Endothelial cell (in vitro differentiated cells): ENCODE results near the gene APOF. TPM values are rescaled to one million over a fixed set of nuclear protein-coding genes. Genes with fewer than 3 reads are reported as not detected.

Source experiments
- DNase-seq: peaks from one replicate; pipeline ENCODE4 v3.0.0; 2021; ENCODE audit warnings: low spot score
- H3K27ac Mint-ChIP-seq: one replicate; pipeline ENCODE4 v1.8.0; 2021; ENCODE audit warnings: mixed read lengths, inconsistent platforms; ENCODE audit not compliant: unreplicated experiment
- H3K27me3 Mint-ChIP-seq: one replicate; pipeline ENCODE4 v1.8.0; 2021; ENCODE audit warnings: mild to moderate bottlenecking, moderate library complexity, mixed read lengths, inconsistent platforms; ENCODE audit not compliant: unreplicated experiment
- H3K36me3 Mint-ChIP-seq: one replicate; pipeline ENCODE4 v1.8.0; 2021; ENCODE audit warnings: mild to moderate bottlenecking, low read depth, mixed read lengths, inconsistent platforms; ENCODE audit not compliant: unreplicated experiment
- H3K4me1 Mint-ChIP-seq: one replicate; pipeline ENCODE4 v1.8.0; 2021; ENCODE audit warnings: mild to moderate bottlenecking, mixed read lengths, inconsistent platforms; ENCODE audit not compliant: unreplicated experiment
- H3K4me3 Mint-ChIP-seq: one replicate; pipeline ENCODE4 v1.8.0; 2021; ENCODE audit warnings: mild to moderate bottlenecking, mixed read lengths, inconsistent platforms; ENCODE audit not compliant: unreplicated experiment
- H3K9me3 Mint-ChIP-seq: one replicate; pipeline ENCODE4 v1.8.0; 2021; ENCODE audit warnings: mixed read lengths, inconsistent platforms; ENCODE audit not compliant: unreplicated experiment
- CTCF ChIP-seq: fragments of 200-600 bp; sonication (generic); IDR thresholded peaks from one replicate; pipeline ENCODE4 v1.5.0; 2021; ENCODE audit warnings: antibody characterized with exemption; ENCODE audit not compliant: unreplicated experiment
- total RNA-seq: library from RNA; stranded (reverse); fragmentation: NEBNext Ultra II Directional; extraction: Animal tissue kit (Norgen Biotek cat#: 25700); gene quantifications from one replicate; pipeline ENCODE4 v1.2.1, GENCODE V29; 2021; ENCODE audit not compliant: unreplicated experiment

Gene APOF
- total RNA-seq, 1 donor from 2014 or later: not detected

DNA sequence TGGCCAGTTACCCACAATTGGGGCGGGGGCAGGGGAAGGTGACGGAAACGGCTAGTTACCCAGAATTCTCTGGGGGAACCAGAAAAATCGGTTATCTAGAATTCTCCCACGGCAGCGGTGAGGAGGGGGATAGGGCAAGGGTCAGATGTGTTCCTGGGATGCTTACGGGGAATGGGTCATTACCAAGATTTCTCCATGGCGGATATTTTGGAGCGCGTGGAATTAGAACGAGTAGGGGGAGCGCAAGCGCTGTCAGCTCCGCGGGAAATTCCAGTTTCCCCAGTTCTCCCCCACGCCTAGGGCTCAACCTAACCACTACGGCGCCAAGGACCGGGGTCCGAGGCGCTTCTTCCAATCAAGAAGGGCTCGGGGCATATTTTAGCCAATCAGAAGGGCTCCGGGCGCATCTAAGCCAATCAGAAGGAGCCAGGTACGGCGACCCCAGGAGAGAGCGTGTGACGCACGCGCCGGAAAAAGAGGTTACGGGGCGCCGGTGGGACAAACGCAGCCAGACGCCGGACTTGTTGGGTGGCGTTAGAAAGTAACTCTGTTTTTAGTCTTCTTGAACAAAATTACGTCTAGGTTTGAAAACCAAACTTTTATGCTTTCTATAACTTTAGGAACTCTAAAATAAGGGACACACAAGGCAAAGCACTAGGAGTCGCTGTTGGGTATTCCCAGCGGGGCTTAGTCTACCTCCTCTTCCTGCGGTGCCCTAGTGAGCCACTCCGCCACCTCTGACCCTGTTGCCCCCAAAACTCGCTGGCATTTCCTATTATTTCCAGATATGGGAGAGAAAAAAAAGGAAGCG lies 28.8 kb downstream of the APOF start, which contains the start of gene PAN2:
TSS of gene PAN2 (minus strand) at position 322 of the 811 bp plus-strand sequence. CDS start 906 bp downstream, outside the sequence.
- Mint-ChIP-seq H3K4me1 (peaks cover 28% of the 10 kb centered on the region), H3K27ac (peak within 1 kb of the TSS; percentile 99), H3K9me3 (no peaks in the 10 kb centered on the region), H3K36me3 (no peaks in the 10 kb centered on the region), H3K27me3 (peaks cover 10% of the 10 kb centered on the region), H3K4me3 (peak within 1 kb of the TSS; percentile 93)
- TF ChIP-seq CTCF: peak; percentile 62
- DNase-seq: peak; percentile 84

- H3K9me3 Mint-ChIP-seq: no peaks in the 10 kb centered on the region
- H3K4me3 Mint-ChIP-seq: peak overlapping the region; percentile 93
- no peak for TF ChIP-seq CTCF
- H3K27me3 Mint-ChIP-seq: peaks cover 10% of the 10 kb centered on the region
- H3K4me1 Mint-ChIP-seq: peaks cover 23% of the 10 kb centered on the region
- peak overlapping the region; percentile 99 for H3K27ac Mint-ChIP-seq
- no peaks in the 10 kb centered on the region for H3K36me3 Mint-ChIP-seq
- DNase-seq: peak; percentile 7
Observed at GRCh38 chr12:56333197-56333678, 29.4 kb downstream of the APOF start.

DNA sequence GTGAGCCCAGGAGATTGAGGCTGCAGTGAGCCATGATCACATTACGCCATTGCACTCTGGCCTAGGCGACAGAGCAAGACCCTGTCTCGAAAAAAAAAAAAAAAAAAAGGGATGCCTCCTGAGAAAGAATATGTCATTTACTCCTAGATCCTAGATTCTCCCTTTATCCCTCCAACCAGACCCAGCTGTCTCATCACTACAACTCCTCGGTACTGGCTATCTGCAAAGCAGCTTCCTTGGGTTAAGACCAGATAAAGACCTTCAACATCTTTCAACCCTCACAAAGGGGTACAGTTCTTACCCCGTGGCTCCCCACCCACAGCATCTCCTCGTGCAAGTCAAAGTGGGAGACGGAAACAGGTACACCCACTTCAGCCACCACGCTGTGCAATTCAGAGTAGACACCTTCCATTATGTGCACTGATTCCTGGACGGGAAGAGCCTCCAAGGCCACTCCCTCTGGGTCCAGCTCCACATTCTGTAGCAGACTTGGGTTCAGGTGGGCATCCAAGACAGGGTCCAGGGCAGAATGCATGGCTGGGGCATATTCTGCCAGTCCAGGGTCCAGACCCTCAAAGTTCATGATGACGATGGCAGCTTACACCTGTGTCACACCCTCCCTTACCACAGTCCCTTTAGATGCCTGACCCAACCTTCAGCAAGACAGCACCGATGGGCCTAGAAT lies 30.0 kb downstream of the APOF start:
- H3K27ac Mint-ChIP-seq: peak overlapping the region; percentile 99
- no peaks in the 10 kb centered on the region for H3K9me3 Mint-ChIP-seq
- peak overlapping the region; percentile 93 for H3K4me3 Mint-ChIP-seq
- H3K4me1 Mint-ChIP-seq: peaks cover 20% of the 10 kb centered on the region
- H3K36me3 Mint-ChIP-seq: no peaks in the 10 kb centered on the region
- DNase-seq: no peak
- H3K27me3 Mint-ChIP-seq: peaks cover 10% of the 10 kb centered on the region
- no peak for TF ChIP-seq CTCF

DNA sequence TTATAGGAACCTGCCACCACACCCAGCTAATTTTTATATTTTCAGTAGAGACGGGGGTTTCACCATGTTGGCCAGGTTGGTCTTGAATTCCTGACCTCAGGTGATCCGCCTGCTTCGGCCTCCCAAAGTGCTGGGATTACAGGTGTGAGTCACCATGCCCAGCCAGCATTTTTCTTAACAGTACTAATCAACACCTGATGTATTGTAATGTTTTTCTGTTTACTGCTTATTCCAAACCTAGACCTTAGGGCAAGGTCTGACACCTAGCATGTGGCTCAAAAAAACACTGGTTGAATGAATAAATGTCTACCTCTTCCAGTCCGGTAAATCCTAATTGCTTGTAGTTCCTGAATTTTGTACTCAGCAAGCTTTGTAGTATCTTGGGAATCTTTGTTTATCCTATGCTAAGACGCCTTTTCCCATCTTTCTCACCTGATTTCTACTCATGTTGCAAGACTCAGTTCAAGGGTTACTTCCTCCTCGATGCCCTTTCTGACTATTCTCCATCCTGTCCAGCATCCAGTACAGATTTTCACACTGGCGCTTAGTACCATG lies 31.6 kb downstream of the APOF start:
- H3K9me3 Mint-ChIP-seq: no peaks in the 10 kb centered on the region
- H3K4me3 Mint-ChIP-seq: no peak overlapping the region
- H3K27me3 Mint-ChIP-seq: peaks cover 10% of the 10 kb centered on the region
- no peak for TF ChIP-seq CTCF
- no peak for DNase-seq
- H3K36me3 Mint-ChIP-seq: no peaks in the 10 kb centered on the region
- peaks cover 13% of the 10 kb centered on the region for H3K4me1 Mint-ChIP-seq
- no peak overlapping the region for H3K27ac Mint-ChIP-seq
